Activated gamma-delta T cell treated with anti-CD3 and anti-CD28 coated beads, Interleukin-2, amount 50 U/mL, for 16 hours (primary cell): ENCODE data around the gene MYBPC2.
A peak's percentile ranks its signal among the peaks of the same experiment; 100 is the strongest.
"Not testable (repeated sequence)": the region's sequence is repeated elsewhere in the genome, so short reads cannot be mapped to it uniquely, and the experiment has no call there.

Experiments
- DNase-seq: peaks from one replicate; pipeline ENCODE4 v3.0.0-alpha.2; 2020; ENCODE audit warnings: low read depth

MYBPC2 gene

GRCh38 chr19:50459638-50460037, 26.9 kb downstream of the MYBPC2 start:
- no peak for DNase-seq

DNA sequence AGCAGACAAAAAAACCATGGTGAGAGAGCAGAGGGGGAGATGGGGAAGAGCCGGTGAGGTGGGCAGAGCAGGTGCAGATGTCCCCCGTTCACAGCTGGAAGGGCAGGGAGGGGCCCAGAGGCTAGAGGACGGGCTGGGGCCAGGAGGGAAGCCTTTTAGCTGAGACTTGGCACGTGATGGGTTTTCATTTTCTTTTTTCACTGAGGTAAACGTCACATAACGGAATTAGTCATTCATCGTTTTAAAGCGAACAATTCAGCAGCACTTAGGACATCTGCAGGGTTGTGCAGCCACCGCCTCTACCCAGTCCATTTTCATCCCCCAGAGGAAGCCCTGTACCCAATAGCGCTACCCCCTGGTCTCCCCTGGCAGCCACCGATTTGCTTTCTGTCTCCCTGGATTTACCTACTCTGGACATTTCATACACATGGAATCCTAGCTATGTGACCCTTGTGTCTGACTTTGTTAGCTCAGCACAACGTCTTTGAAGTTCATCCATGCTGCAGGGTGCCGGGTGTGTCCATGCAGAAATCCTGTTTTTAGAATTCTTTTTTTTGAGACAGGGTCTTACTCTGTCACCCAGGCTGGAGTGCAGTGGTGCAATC, 27.6 kb downstream of the MYBPC2 start:
- no peak for DNase-seq

DNA sequence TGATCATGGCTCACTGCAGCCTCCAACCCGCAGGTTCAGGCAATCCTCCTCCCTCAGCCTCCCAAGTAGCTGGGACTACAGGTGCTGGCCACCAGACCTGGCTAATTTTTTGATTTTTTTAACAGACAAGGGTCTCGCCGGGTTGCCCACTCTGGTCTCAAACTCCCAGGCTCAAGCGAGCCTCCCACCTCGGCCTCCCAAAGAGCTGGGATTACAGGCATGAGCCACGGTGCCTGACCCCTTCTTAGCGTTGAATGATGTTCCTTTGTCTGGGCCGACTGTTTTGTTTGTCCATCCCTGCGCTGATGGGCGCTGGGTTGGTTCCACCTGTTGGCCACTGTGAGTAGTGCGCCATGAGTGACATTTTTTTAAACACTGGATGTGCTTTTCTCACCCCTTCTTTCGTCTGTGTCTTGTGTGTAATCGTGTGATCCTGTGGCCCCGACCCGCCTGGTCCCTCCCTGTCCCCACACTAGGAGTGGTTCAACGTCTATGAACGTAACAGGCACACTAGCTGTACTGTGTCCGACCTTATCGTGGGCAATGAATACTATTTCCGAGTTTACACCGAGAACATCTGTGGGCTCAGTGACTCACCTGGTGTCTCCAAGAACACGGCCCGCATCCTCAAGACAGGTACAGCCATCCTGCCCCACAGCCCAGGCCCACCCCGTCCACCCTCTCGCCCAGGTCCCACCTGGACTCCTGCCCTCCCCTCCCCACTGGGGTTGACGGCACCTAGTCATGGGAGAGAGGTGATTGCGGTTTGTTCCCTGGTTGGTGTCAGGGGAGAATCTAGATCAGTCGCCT, 28.6 kb downstream of the MYBPC2 start:
- DNase-seq = peak; percentile 23

GRCh38 chr19:50462970-50463369, 30.3 kb downstream of the MYBPC2 start:
- DNase-seq = no peak

GRCh38 chr19:50464348-50464747, 31.7 kb downstream of the MYBPC2 start:
- no peak for DNase-seq

GRCh38 chr19:50465000-50465399, 32.3 kb downstream of the MYBPC2 start:
- DNase-seq = no peak

GRCh38 chr19:50465986-50466705, 33.5 kb downstream of the MYBPC2 start:
- DNase-seq = no peak

DNA sequence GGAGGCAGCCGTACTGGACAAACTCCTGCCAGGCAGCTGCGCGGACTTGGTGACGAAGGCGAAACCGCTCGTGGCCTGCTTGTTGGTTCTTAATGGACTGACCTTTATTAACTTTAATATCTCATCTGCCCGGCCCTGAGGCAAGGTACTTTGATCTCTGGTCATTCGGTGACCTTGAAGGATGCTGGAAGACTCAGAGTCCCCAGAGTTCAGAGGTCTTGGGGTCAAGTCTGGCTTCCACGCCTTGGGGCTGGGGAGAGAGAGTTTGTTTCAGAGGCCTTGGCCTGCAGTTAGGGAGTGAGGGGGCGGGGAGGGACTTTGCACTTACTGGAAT, 34.0 kb downstream of the MYBPC2 start:
- no peak for DNase-seq

DNA sequence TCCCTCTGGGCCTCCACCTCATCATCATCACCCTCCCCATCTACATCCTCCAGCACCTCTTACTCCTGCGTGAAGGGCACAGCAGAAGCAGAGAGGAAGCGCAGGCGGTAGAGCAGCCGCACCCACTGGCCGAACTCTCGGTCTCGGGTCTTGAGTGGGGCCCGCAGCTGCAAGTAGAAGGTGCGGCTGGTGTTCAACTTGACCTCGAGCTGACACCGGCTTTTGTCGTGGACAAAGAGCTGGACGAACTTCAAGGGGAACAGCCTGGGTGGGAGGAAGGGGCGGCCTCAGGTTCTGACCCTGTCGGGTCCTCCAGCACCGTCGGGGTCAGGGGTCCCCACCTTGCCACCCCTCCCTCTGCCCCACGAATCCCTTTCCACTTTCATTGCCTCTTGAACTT, 34.9 kb downstream of the MYBPC2 start:
- no peak for DNase-seq

DNA sequence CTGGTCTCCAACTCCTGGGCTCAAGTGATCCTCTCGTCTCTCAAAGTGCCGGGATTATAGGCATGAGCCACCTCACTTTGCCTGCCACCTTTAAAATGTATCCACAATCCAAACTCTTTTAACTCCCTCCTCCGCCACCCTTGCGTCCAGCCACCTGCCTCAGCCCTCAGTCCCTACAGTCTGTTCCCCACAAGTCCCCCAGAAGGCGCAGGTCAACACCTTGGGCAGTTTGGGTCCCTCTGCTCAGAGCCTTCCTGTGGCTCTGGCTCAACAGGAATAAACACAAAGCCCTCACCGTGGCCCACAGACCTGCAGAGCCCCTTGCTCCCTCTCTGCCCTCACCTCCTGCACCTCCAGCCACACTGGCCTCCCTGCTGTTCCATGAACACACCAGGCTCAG, 36.1 kb downstream of the MYBPC2 start:
- DNase-seq = no peak

DNA sequence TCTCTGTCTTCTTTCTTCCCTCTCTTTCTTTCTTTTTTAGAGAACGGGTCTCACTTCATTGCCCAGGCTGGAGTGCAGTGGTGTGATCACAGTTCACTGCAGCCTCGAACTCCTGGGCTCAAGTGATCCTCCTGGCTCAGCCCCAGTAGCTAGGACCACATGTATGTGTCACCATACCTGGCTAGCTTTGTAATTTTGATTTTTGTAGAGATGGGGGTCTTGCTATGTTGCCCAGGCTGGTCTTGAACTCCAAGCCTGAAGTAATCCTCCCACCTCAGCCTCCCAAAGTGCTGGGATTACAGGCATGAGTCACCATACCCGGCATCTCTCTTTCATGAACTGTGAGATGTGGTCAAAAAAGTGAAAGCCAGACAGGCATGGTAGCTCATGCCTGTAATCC, 40.6 kb downstream of the MYBPC2 start:
- DNase-seq = not testable (repeated sequence)

- DNase-seq = no peak
These were observed 42.4 kb downstream of the MYBPC2 start for GRCh38 chr19:50475101-50475568.

GRCh38 chr19:50475736-50476223, 43.1 kb downstream of the MYBPC2 start:
- no peak for DNase-seq

DNA sequence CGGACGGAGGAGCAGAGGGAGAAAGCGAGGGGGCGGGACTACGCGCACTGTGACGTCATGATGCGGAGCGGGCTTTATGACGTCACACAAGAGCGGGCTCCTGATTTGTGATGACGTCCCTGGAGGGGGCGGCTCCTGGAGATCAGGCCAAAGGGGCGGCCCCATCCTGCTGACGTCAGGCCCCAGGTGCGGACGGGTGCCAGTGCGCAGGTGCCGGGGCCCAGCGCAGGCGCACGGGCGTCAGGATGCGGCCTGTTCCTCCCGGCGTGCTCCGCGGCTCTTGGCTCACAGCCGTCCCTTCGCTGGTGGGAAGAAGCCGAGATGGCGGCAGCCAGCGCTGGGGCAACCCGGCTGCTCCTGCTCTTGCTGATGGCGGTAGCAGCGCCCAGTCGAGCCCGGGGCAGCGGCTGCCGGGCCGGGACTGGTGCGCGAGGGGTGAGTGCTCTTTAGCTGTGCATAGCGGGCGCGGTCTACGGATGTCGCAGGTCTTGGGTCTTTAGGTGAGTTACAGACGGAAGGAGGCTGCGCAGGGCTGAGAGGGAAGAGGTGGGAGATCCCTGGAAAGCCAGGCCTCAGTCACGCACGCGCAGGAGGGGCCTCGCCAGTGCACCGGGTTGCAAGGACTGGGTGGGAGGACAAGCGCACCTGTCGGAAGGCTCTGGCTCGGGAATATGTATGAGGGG, 43.7 kb downstream of the MYBPC2 start, which contains the start of the genes EMC10 and GARIN5A:
EMC10 (plus strand) TSS at position 284 of the 683 bp plus-strand sequence; CDS start at position 322, 38 bp downstream.
GARIN5A (minus strand) TSS at position 625 of the 683 bp plus-strand sequence; CDS start at position 165, 460 bp downstream.
- peak; percentile 80 for DNase-seq

- no peak for DNase-seq
These were observed 44.2 kb downstream of the MYBPC2 start for GRCh38 chr19:50476907-50477238.

- DNase-seq = no peak
These were observed 45.2 kb downstream of the MYBPC2 start for GRCh38 chr19:50477751-50478515.

DNA sequence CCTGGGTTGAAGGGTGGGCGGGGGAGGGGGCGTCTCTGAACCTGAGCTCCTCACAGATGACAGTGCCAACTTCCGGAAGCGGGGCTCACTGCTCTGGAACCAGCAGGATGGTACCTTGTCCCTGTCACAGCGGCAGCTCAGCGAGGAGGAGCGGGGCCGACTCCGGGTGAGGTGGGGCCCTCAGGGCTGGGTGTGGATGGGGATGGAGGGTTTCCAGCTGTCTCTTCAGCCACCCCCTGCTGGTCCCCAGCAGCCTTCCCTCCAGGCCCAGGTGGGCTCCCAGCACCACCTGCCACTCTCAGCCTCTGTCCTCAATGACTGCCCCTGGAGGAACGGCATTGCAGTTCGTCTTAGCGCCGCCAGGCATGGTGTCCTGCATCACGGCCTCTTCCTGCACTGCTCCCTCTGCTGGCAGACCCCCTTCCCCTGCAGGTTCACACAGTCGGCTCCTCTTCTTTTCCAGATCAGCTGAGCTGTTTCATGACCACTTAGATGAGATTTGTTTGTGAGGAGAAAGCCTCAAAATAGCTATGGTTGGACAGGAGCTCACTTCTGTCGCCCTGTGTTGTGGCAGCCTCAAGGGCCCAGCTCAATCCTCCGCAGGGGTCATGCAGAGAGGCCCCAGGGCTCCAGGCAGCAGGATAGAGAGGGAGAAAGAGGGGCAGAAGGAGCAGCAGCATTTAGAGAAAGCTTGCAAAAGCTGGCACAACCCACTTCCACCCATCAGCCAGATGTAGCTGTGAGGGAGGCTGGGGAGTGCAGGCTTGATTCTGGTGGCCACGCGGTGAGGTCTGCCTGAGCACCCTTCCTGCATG, 46.4 kb downstream of the MYBPC2 start:
- DNase-seq = no peak

- no peak for DNase-seq
These were observed 47.1 kb downstream of the MYBPC2 start for GRCh38 chr19:50479761-50480251.

DNA sequence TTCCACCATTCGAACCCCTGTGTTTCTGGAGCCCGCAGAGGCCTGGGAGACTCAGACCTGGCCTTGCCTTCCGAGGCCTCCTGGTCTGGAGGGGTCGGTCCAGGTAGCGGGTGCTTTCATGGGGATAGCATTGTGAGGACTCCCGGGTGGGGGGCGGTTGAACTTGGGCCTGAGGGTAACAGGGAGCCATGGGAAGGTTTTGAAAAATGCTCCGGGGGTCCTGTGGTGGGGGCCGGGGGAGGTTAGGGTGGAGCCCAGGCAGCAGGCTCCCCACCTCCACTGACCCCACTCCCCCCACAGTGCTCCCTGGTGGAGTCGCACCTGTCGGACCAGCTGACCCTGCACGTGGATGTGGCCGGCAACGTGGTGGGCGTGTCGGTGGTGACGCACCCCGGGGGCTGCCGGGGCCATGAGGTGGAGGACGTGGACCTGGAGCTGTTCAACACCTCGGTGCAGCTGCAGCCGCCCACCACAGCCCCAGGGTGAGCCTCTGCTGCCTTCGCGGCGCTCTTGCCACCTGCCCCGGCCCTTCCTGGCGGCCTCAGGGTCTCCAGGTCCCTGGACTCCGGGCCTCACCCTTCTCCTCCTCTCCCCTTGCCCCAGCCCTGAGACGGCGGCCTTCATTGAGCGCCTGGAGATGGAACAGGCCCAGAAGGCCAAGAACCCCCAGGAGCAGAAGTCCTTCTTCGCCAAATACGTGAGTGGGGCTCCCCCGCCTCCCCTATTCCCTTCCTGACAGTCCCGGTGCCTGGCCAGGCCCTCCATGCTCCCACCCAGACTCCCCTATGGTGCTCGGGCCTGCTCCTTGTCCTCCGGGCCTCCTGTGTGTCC, 47.8 kb downstream of the MYBPC2 start:
- DNase-seq = no peak
